Osteoblast (primary cell): ENCODE measurements around the gene GNRH2. TPM values are rescaled to one million over a fixed set of nuclear protein-coding genes. Genes with fewer than 3 reads are reported as not detected.

Experiments used
- DNase-seq: peaks from one replicate; pipeline ENCODE4 v3.0.0; 2011; ENCODE audit warnings: low spot score, mixed read lengths; ENCODE audit not compliant: insufficient read length; ENCODE audit errors: missing footprints
- H2AFZ ChIP-seq: 2 replicates; pipeline ENCODE4 v1.6.0; 2011; ENCODE audit warnings: mild to moderate bottlenecking, low read length
- H3K27ac ChIP-seq: 2 replicates; pipeline ENCODE4 v1.5.1; 2011; ENCODE audit warnings: mild to moderate bottlenecking, low read depth, low read length, moderate library complexity
- H3K27me3 ChIP-seq: 2 replicates; pipeline ENCODE4 v1.6.0; 2012; ENCODE audit warnings: mild to moderate bottlenecking, control low read depth, inconsistent platforms, low read length, moderate library complexity; ENCODE audit not compliant: insufficient read depth
- H3K36me3 ChIP-seq: 2 replicates; pipeline ENCODE4 v1.5.1; 2011; ENCODE audit warnings: mild to moderate bottlenecking, low read length, control low read depth, moderate library complexity; ENCODE audit not compliant: insufficient read depth
- H3K4me1 ChIP-seq: 2 replicates; pipeline ENCODE4 v1.5.1; 2011; ENCODE audit warnings: mild to moderate bottlenecking, low read length, control low read depth, moderate library complexity; ENCODE audit not compliant: insufficient read depth
- H3K4me2 ChIP-seq: 2 replicates; pipeline ENCODE4 v1.6.0; 2011; ENCODE audit warnings: mild to moderate bottlenecking, low read length; ENCODE audit not compliant: insufficient read depth
- H3K4me3 ChIP-seq: fragments of 200-600 bp; sonication (generic); 3 replicates; pipeline ENCODE4 v1.5.1; 2012; ENCODE audit warnings: mild to moderate bottlenecking, low read length, inconsistent platforms; ENCODE audit not compliant: insufficient read depth
- H3K79me2 ChIP-seq: 2 replicates; pipeline ENCODE4 v1.6.0; 2012; ENCODE audit warnings: mild to moderate bottlenecking, low read length, control low read depth, inconsistent platforms; ENCODE audit not compliant: insufficient read depth
- H3K9me3 ChIP-seq: 2 replicates; pipeline ENCODE4 v1.5.1; 2011; ENCODE audit warnings: low read depth, low read length, control low read depth
- H4K20me1 ChIP-seq: 2 replicates; pipeline ENCODE4 v1.6.0; 2012; ENCODE audit warnings: mild to moderate bottlenecking, low read length, control low read depth; ENCODE audit not compliant: insufficient read depth
- CTCF ChIP-seq: IDR thresholded peaks from 2 replicates; pipeline ENCODE4 v1.5.1; 2011; ENCODE audit warnings: mild to moderate bottlenecking, low read depth, low read length, moderate library complexity; ENCODE audit errors: extremely low read depth
- total RNA-seq: library from RNA; depleted of rRNA; stranded (reverse); fragments of >200 nt; gene quantifications from 2 replicates; pipeline ENCODE4 v1.2.3, GENCODE V29; 2012

The GNRH2 gene
- total RNA-seq, 1 donor, result not detected

- no peak overlapping the region for H3K4me3 ChIP-seq
- no peaks in the 10 kb centered on the region for H3K27me3 ChIP-seq
- peaks cover 7% of the 10 kb centered on the region for H3K4me1 ChIP-seq
- H3K9me3 ChIP-seq, result no peaks in the 10 kb centered on the region
- H3K4me2 ChIP-seq, result no peak overlapping the region
- DNase-seq, result no peak
- H3K27ac ChIP-seq, result no peak overlapping the region
- no peaks in the 10 kb centered on the region for H3K79me2 ChIP-seq
- H3K36me3 ChIP-seq, result peaks cover 35% of the 10 kb centered on the region
- H2AFZ ChIP-seq, result no peak overlapping the region
- no peaks in the 10 kb centered on the region for H4K20me1 ChIP-seq
- no peak for TF ChIP-seq CTCF
These were observed 10.8 kb upstream of the GNRH2 start for GRCh38 chr20:3032624-3033023.

GRCh38 chr20:3037654-3038053 is 5.8 kb upstream of the GNRH2 start:
- no peak overlapping the region for H3K27ac ChIP-seq
- no peak for DNase-seq
- no peaks in the 10 kb centered on the region for H3K9me3 ChIP-seq
- H4K20me1 ChIP-seq, result no peaks in the 10 kb centered on the region
- no peak overlapping the region for H3K4me2 ChIP-seq
- H3K79me2 ChIP-seq, result no peaks in the 10 kb centered on the region
- no peak overlapping the region for H2AFZ ChIP-seq
- TF ChIP-seq CTCF, result no peak
- no peak overlapping the region for H3K4me3 ChIP-seq
- H3K36me3 ChIP-seq, result peaks cover 23% of the 10 kb centered on the region
- H3K27me3 ChIP-seq, result no peaks in the 10 kb centered on the region
- H3K4me1 ChIP-seq, result peaks cover 17% of the 10 kb centered on the region

DNA sequence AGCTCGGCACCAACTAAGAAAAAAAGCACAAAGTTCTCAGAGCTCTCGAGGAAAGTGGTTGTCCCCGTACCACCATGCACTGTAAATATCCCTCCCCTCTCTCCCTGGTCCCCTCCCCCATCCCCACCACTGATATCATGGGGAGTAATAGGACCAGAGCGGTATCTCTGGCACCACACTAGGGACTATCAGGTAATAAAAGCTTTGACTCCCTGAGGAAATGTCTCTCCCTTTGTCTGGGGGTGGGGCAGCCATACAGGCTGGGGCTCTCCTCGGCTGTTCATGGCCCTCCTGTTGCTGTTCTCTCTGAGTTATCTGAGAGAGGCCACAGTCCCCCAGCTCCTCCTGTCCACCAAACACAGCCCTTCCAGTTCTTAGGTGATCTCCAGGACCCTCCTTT is 5.0 kb upstream of the GNRH2 start:
- Histone ChIP-seq H3K4me2 (no peak overlapping the region), H3K27ac (no peak overlapping the region), H3K27me3 (no peaks in the 10 kb centered on the region), H3K4me3 (no peak overlapping the region), H4K20me1 (no peaks in the 10 kb centered on the region), H3K4me1 (peaks cover 10% of the 10 kb centered on the region), H3K9me3 (no peaks in the 10 kb centered on the region), H2AFZ (no peak overlapping the region), H3K79me2 (no peaks in the 10 kb centered on the region), H3K36me3 (peaks cover 23% of the 10 kb centered on the region)
- no peak for DNase-seq
- no peak for TF ChIP-seq CTCF

GRCh38 chr20:3039426-3039825 is 4.0 kb upstream of the GNRH2 start:
- H3K27ac ChIP-seq, result no peak overlapping the region
- TF ChIP-seq CTCF, result no peak
- no peaks in the 10 kb centered on the region for H3K27me3 ChIP-seq
- H3K4me3 ChIP-seq, result no peak overlapping the region
- H2AFZ ChIP-seq, result no peak overlapping the region
- no peaks in the 10 kb centered on the region for H3K9me3 ChIP-seq
- no peaks in the 10 kb centered on the region for H3K79me2 ChIP-seq
- H3K36me3 ChIP-seq, result peaks cover 20% of the 10 kb centered on the region
- peaks cover 10% of the 10 kb centered on the region for H3K4me1 ChIP-seq
- DNase-seq, result no peak
- H4K20me1 ChIP-seq, result no peaks in the 10 kb centered on the region
- H3K4me2 ChIP-seq, result no peak overlapping the region
